8988T (cell line): ENCODE measurements around the gene PIF1.
"Not testable (repeated sequence)": the region's sequence is repeated elsewhere in the genome, so short reads cannot be mapped to it uniquely, and the experiment has no call there.

ENCODE experiments used
- DNase-seq: peaks from one replicate; pipeline ENCODE4 v3.0.0; 2011

The PIF1 gene

GRCh38 chr15:64847448-64847847, 22.0 kb upstream of the PIF1 start:
- no peak for DNase-seq

- DNase-seq, result no peak
These were observed 21.6 kb upstream of the PIF1 start for GRCh38 chr15:64847016-64847415.

GRCh38 chr15:64845831-64846595, 20.6 kb upstream of the PIF1 start:
- DNase-seq, result no peak

GRCh38 chr15:64845183-64845611, 19.8 kb upstream of the PIF1 start:
- DNase-seq, result no peak

GRCh38 chr15:64844576-64845145, 19.2 kb upstream of the PIF1 start:
- no peak for DNase-seq

GRCh38 chr15:64843991-64844390, 18.5 kb upstream of the PIF1 start:
- no peak for DNase-seq

GRCh38 chr15:64842986-64843561, 17.6 kb upstream of the PIF1 start:
- DNase-seq, result no peak

GRCh38 chr15:64842096-64842939, 16.9 kb upstream of the PIF1 start:
- DNase-seq, result no peak

GRCh38 chr15:64841344-64842095, 16.1 kb upstream of the PIF1 start, which contains the start of gene PLEKHO2:
Gene PLEKHO2 (plus strand): TSS chr15:64841915. CDS start chr15:64842017, 102 bp downstream.
- peak; percentile 89 for DNase-seq

- no peak for DNase-seq
These were observed 15.6 kb upstream of the PIF1 start for GRCh38 chr15:64841060-64841343.

GRCh38 chr15:64837502-64837901, 12.1 kb upstream of the PIF1 start:
- no peak for DNase-seq

- DNase-seq, result no peak
These were observed 10.6 kb upstream of the PIF1 start for GRCh38 chr15:64836023-64836536.

- DNase-seq, result no peak
These were observed 8.2 kb upstream of the PIF1 start for GRCh38 chr15:64833690-64834089.

GRCh38 chr15:64828985-64829384, 3.5 kb upstream of the PIF1 start:
- DNase-seq, result no peak

GRCh38 chr15:64824929-64825430, 467 bp downstream of the PIF1 start:
- DNase-seq, result no peak

- no peak for DNase-seq
These were observed 9.0 kb downstream of the PIF1 start for GRCh38 chr15:64816452-64816851.

- not testable (repeated sequence) for DNase-seq
These were observed 10.5 kb downstream of the PIF1 start for GRCh38 chr15:64814965-64815364.

GRCh38 chr15:64814283-64814682, 11.2 kb downstream of the PIF1 start:
- not testable (repeated sequence) for DNase-seq

- no peak for DNase-seq
These were observed 12.4 kb downstream of the PIF1 start for GRCh38 chr15:64813075-64813474.

GRCh38 chr15:64810497-64811326, 14.7 kb downstream of the PIF1 start:
- no peak for DNase-seq
